ENCODE measurements around the gene OR4D9.

DNA sequence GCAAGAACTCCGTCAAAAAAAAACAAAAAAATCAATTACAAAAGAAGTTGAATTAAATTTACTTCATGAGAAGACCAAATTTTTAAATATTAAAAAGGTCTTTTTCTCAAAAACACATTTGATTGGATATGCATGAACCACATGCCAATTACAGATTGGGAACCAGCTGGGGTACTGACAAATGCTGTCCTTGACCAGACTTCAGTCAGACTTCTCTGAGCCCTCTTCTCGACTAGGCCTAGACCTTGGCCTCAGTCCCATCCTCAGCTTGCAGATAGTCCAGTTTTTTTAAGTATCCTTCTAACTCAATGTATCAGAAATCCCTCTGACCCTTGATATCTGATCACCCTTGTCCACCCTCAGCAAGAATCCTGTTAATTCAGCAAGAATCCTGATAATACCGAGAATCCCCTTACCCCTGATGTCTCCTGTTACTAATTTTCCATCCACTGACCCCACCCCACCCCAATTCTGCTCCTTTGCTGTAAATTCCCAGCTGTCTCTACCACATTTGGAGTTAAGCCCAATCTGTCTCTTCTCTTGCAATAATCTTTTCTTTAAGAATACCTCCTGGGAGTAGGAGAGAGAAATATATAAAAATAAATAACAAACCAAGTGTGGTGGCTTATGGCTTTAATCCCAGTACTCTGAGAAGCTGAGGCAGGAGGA lies 30.9 kb downstream of the OR4D9 start:
- no peak for TF ChIP-seq ETV6 (CRISPR knock-in tag; IDR thresholded peaks at IDR 0.05)
- TF ChIP-seq CBFB (CRISPR knock-in tag; IDR thresholded peaks at IDR 0.05; ENCODE audit: low read depth), result no peak
- TF ChIP-seq, protein P1, sequence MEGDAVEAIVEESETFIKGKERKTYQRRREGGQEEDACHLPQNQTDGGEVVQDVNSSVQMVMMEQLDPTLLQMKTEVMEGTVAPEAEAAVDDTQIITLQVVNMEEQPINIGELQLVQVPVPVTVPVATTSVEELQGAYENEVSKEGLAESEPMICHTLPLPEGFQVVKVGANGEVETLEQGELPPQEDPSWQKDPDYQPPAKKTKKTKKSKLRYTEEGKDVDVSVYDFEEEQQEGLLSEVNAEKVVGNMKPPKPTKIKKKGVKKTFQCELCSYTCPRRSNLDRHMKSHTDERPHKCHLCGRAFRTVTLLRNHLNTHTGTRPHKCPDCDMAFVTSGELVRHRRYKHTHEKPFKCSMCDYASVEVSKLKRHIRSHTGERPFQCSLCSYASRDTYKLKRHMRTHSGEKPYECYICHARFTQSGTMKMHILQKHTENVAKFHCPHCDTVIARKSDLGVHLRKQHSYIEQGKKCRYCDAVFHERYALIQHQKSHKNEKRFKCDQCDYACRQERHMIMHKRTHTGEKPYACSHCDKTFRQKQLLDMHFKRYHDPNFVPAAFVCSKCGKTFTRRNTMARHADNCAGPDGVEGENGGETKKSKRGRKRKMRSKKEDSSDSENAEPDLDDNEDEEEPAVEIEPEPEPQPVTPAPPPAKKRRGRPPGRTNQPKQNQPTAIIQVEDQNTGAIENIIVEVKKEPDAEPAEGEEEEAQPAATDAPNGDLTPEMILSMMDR (IDR thresholded peaks at IDR 0.05), result no peak
- no peak for TF ChIP-seq ZNF671 (CRISPR knock-in tag; IDR thresholded peaks at IDR 0.05)
- TF ChIP-seq MLX (CRISPR knock-in tag; IDR thresholded peaks at IDR 0.05), result no peak
- no peak for TF ChIP-seq SP1 (CRISPR knock-in tag; conservative IDR thresholded peaks at IDR 0.05)
- TF ChIP-seq MAX (CRISPR knock-in tag; IDR thresholded peaks at IDR 0.05), result no peak
- TF ChIP-seq ATF6 (CRISPR knock-in tag; IDR thresholded peaks at IDR 0.05), result no peak
- no peak for TF ChIP-seq ARID4B (CRISPR knock-in tag; IDR thresholded peaks at IDR 0.05; ENCODE audit: borderline replicate concordance)
- no peak for TF ChIP-seq OVOL2 (CRISPR knock-in tag; IDR thresholded peaks at IDR 0.05; ENCODE audit: borderline replicate concordance)
- TF ChIP-seq FOXP1 (CRISPR knock-in tag; IDR thresholded peaks at IDR 0.05; ENCODE audit: borderline replicate concordance), result no peak
- no peak for TF ChIP-seq GRHL2 (CRISPR knock-in tag; IDR thresholded peaks at IDR 0.05; ENCODE audit: insufficient replicate concordance, severe bottlenecking)
